GM18873 (cell line): ENCODE measurements around the gene BST1.
A peak's percentile ranks its signal among the peaks of the same experiment; 100 is the strongest.
"Not testable (repeated sequence)": the region's sequence is repeated elsewhere in the genome, so short reads cannot be mapped to it uniquely, and the experiment has no call there.

Experiments
- ATAC-seq: cut with Tn5 transposase; IDR thresholded peaks from one replicate; pipeline ENCODE4 v1.9.1; 2021; ENCODE audit warnings: mild to moderate bottlenecking, moderate library complexity, moderate number of reproducible peaks; ENCODE audit not compliant: unreplicated experiment, low FRiP score

The BST1 gene

DNA sequence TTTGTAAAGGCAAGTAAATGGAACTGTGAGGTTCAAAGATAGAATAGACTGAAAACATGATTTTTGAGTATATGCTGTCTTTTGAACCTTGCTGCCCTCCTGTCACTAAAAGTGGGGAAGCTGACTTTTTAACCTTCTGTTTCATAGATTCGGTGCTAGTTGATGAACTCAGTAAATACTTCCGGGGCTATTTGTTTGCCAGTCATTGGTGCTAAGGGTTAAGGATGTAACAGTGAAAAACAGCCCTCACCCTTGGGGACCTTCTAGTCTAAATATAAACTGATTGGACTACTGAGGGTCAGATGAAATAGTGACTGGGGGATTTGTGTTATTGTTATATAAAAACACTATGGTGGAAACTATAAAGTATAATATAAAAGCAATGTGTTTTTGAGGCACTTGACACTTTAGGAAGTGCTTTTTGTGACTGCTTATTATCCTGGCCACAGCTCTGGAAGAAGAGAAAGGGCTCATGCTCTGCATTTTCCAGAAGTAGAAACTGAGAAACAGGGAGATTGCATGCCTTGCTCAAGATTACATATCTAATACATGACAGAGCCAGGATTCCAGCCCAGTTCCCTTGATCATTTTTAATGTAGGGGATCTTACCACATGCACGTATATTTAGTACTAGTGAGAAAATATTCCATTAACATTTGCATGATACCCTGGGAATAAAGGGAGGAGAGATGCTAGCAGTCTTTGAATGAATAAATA lies 3.9 kb downstream of the BST1 start:
- ATAC-seq: no peak

DNA sequence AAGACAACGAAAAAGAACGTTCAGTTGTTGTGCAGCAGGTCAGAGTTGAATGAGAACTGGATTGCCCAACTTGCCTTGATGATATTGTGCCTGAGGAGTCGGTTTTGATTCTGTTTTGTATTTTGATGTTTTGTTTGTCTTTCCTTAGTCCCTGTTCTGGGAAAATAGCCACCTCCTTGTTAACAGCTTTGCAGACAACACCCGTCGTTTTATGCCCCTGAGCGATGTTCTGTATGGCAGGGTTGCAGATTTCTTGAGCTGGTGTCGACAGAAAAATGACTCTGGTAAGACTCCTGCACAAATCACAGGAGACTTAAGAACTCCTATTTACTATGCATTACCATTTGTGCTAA lies 4.5 kb downstream of the BST1 start:
- no peak for ATAC-seq

DNA sequence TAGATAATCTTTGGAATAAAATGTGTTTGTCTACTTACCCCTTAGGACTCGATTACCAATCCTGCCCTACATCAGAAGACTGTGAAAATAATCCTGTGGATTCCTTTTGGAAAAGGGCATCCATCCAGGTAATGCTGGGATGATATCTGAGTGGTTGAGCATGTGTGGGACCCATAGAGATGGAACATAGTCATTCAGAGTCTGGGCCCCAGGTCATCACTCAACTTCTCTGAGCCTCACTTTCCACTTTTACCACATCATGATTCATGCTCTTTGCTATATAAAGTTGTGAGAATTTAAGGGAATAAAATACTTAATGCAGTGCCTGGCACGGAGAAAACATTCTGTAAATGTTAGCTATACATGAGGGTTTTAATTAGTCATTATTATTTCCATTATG lies 8.9 kb downstream of the BST1 start:
- ATAC-seq: no peak

DNA sequence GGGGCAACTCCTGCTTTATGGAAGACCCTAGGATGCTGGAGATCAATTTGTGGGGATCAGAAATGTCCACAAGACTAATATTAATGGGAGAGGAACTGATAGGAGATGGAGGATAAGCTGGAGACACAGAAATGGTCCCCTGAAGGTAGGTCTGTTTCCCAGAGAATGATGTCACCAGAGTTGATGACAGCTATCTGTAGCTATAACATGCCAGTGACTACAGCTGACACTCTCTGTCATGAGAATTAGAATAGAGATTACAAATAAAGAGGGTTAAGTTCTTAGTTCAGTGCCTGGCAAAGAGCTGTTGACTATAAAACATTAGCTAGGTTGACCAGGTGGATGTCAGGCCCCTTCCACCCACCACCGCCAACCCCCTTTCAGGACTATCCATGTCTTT lies 9.3 kb downstream of the BST1 start:
- no peak for ATAC-seq

DNA sequence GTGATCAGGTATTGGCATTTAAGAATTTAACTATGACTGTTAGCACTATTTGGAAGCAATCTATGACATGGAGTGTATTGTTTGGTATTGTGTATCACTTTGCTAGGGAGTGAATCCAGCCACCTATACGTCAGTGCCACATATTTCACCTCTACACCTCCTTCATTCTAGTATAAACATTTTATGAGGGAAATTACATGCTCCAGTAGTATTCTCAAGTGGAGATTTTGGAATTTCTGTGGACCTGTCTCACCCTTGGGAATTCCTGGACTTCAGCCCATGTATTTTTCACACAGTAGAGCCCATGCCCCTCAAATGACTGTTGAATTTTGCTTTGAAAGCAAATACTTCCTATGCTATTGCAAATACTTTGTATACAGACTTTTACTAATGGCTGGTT lies 11.3 kb downstream of the BST1 start:
- ATAC-seq: no peak

DNA sequence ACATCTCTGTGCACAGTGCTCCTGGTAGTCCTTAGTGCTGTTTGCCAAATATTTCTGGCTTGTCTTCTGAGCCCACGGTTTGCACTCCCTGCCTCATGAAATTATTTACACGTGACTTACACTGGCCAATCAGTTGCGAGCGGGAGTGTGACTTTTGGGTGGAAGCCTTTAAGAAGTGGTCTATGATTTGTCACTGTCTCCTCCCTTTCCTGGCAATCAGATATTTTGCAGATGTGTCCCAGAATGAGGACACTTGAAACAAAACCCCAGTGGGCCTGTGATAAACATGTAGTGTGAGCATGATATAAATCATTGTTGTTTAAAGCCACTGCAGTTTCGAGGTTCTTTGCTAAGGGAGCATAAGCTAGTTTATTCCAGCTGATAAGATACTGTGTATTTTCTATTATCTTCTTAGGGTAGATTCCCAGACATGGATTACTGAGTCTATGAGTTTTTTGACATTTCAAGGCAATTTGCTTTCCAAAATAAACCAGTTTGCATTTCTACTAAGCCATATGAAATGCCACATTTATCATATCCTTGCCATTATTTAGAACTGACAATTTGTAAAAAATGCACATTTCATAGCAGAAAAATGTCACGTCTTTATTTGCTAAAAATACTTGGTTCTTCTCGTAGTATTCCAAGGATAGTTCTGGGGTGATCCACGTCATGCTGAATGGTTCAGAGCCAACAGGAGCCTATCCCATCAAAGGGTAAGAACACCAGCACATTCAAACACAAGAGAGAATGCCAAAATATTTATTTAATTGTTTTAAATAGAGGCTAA lies 12.0 kb downstream of the BST1 start:
- no peak for ATAC-seq

DNA sequence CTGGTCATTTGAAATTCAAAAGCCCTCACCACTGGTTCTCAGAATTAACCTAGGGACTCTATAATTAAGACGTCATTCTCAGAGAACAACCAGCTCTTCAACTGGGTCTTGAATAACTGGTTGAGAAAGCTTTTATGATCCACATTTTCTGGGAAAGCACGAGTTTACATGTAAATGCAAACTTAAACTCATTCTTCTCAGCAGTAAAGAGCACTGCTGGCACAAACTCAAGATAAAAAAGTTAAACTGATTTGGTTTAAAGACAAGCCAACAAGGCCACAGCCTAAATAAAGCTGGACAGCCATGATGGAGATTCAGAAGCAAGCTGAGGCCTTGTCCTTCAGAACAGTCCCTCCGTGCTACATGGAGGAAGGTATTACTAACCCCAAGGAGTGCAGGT lies 13.2 kb downstream of the BST1 start:
- ATAC-seq: no peak

DNA sequence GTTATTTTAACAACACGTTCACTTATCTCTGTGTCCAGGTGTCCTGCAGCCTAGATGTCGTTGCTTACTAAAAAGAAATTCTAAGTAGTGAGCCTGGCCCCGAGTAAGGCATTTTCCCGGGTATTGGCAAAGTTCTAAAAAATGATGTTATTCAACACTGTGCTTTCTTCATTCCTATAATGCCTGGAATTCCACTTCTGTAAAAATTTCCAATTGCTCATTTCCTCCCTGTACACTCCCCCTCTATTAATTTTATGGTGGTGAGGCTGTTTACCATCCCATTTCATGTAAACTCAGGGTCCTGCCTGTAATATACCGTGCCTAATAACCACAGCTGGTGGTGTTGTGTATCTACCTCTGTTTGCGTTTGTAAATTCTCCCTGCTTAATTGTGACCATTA lies 14.2 kb downstream of the BST1 start:
- ATAC-seq: no peak

DNA sequence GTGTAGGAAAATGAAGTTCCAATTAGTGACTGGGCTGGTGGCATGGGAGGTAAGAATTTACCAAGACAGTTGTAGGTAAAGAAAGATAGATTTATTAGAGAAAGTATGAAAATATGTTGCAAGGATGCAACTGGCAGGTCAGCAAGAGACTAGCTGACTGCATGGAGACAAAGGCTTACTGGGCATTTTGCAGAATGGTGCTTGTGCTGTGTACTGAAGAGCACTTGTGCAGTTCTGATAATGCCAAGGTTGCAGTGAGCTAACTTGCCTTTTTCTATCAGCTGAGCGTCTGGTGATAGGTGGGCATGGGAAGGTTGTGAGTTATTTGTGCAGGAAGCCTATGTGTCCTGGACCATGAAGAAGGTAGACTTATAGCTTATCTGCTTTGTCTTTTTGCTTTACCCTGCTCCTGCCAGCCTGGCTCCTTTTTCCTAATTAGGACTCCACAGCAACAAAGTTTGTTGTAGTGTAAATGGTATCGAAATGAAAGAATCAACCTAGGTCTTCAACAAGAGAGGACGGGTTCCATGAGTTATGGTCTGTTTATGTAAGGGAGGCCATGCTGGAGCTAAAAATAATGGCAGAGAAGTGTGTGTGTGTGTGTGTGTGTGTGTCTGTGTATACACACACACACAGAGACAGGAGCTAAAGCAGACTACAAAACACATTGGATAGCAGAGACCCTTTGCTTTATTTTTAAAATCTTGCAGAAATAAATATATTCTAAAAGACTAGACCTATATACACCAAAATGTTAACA lies 15.0 kb downstream of the BST1 start:
- ATAC-seq: no peak

DNA sequence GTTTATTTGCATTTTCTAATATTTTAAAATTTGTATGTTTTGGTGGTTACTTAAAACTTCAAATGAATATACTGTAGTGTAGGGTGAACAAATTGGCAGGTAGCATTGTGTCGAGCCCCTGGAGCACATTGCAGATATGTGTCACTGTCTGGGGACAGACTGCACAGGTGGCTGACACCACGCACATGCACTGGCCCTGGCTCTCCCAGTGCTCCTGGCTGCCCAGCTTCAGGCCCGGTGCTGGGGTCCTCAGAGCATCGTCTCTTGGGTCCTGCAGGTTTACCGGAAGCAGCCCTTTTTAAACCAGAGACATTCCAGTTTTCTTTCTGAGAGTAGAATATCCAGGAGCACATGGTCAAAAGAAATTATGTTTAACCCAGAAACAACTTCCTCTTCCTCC lies 15.6 kb downstream of the BST1 start:
- no peak for ATAC-seq

DNA sequence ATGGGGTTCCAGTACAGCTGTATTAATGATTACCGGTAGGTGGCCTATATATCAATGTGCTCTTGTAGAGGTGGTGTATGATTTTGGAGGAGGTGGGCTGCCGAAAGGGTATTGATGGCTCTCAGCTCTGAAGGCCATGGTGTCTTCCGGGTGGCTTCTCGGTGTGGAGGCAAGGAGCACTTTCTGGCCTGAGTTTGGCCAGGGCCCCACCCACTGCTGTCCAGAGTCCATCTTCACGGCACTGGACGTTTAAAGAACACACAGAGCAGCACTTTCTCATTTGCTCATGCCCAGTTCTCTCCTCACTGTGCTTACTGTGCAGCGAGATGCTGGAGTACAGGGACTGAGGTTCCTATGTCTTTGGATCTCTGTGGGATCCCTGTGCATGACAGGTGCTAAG lies 16.1 kb downstream of the BST1 start:
- ATAC-seq: no peak

DNA sequence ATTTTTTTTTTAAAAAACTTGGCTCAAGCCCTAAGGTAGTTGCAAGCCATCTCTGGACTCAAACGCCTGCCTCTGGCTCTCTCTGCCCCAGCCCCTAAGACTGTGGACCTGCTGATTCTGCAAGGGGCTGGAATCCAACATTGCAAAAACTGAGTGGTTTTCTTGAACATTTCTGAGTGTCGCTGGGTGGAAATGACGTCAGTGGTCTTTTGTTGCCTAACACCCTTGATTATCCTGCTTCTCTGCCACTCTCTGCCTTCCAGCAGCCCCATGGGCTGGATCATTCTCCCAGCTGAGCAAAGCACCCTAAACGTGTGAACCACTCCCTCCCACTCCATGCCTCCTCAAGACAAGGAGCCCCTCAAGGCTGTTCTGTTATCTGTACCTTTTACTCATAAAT lies 16.6 kb downstream of the BST1 start:
- no peak for ATAC-seq

DNA sequence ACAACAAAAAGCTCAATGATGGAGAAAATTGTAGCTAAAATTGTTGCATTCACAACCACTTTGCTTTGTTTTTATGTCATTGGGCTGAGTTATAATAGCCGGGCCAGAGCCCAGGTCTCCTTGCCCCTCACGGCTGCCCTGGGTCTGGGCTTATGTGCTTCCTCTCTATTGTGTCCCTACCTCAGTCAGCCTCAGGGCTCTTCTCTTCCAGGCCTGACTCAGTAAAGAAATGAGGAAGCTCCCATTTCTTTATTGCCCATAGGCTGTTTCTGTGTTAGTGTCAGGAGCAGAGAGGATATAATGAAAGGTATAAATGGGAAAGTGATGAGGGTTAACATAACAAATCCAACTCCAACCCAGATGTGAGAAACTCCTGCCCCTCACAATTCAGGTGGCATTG lies 18.0 kb downstream of the BST1 start:
- no peak for ATAC-seq

DNA sequence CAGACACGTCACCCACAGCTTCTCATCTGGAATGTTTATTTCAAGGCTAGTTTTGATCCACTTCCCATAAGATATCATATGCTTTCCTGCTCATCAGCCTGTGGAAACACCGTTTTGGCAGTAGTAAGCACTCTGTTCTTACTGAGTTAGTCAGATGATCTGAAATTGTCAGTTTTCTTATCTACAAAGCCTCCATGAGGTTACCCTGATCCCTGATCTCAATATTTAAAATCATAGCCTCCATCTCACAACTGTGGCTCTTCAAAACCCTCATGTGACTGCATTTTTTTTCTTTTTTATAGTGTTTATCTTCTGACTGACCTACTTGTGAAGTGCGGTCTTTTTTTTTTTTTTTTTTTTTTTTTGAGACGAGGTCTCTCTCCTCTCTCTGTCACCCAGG lies 22.7 kb downstream of the BST1 start:
- ATAC-seq: no peak

DNA sequence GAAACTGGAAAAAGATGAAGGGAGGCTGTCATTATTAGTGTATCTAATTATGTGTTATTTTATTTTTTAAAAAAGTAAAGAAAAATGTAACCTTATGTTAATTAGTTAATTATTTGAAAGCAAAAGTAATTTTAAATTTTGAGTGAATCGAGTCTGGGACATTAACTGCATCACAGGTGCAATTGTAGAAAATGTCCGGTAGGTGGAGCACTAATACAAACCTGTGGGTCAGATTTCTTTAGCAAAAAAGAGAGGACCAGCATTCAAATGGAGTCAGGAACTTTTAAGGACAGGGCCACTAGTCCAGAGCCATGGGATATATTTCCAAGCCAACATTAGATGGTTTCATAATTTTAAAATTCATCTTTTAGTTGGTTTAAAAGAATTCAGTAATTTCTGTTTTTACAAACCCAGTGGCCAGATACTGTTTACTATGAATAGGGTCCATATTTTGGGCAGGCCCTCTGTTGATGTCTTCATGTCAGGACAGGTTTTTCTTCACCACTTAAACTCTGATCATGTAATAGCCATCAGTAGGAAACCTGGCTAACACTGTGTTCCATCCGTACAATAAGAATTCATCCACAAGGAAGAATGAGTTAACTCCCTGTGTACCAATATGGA lies 27.2 kb downstream of the BST1 start:
- ATAC-seq: peak; percentile 64

DNA sequence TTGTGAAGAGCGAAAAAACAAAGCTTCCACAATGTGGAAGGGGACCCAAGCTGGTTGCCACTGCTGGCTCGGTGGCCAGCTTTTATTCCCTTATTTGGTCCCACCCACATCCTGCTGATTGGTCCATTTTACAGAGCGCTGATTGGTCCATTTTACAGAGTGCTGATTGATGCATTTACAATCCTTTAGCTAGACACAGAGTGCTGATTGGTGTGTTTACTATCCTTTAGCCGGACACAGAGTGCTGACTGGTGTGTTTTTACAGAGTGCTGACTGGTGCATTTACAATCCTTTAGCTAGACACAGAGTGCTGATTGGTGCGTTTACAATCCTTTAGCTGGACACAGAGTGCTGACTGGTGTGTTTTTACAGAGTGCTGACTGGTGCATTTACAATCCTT lies 30.2 kb downstream of the BST1 start:
- not testable (repeated sequence) for ATAC-seq

DNA sequence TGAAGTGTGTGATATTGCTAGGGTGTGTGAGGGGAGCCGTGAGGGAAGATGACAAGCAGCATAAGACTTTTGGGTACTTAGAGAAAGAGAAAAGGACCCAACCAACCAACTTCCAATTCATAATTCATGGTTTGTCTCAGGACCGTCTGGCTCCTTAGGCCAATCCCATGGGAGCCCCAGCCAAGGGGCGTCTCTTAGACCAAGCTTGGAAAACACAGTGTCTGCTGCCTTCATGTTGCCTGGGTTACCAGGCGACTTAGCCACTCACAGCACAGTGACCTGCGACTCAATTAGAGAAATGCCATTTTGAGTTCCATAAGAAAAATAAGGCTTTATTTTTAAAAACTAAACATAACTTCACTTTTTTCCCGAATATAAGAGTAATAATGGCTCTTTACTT lies 32.7 kb downstream of the BST1 start:
- ATAC-seq: no peak

DNA sequence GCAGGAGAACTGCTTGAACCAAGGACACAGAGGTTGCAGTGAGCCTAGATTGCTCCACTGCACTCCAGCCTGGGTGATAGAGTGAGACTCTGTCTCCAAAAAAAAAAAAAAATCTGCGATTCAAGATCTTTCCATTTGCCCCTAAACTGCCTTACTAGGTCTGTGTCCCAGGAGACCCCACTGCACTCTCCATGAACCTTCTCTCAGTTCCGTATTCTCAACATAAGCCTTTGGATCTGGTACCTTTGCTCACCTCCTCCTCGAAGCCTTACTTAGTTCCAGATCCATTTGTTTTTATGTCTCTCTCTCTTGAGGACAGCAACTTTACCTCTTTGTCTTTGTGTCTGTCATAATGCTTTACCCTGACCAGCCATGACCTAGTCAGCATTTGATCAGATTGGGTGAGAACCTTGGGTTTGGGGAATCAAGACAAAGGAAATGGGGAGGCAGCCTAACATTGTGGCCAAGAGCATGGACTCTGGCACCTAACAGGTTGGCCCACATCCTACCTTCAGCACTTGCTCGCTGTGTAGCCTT lies 33.7 kb downstream of the BST1 start:
- no peak for ATAC-seq

DNA sequence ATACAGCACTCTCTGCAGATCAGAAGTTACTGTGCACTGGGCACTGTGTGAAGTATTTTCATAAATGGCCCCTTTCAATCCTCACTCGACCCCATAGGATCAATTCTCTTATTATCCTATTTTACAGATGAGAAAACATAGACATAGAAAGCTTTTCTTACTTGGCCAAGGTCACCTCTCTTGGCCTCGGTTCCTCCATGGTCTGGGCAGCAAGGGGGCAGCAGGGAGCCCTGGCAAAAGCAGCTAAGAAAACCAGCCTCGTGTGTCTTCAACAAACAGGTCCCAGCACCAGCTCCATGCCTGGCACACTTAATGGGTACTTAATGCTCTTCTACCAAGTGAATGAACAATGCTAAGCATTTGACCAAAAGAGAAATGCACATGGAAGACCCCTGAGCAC lies 34.4 kb downstream of the BST1 start:
- no peak for ATAC-seq

DNA sequence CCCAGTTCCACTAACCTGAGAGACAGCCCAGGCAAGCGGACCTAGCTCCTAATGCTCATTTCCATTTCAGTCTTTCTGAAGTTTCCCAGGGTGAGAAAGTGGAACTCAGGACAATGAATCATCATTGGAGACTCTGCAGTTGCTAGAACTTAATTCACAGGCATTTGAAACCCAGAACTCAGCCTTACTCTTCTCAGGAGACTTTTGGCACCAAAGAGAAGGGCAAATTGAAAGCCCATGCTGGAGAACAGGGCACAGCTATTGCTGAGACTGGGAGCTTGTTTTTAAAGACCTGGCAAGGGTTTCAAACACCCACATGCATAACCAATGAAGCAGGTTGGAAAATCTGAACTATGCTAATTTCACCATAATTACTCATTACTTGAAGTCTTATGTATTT lies 36.0 kb downstream of the BST1 start:
- no peak for ATAC-seq
